Ovary (tissue), 3 donors: ENCODE data around the gene USP47.

Source experiments
- CTCF ChIP-seq, 3 donors: fragments of 450-650 bp in 2 of 3; fragments of 200-600 bp in 1 of 3; IDR thresholded peaks; one replicate each; pipeline versions ENCODE4 v1.5.1 to v1.8.0; 2016 to 2022; ENCODE audit warnings: antibody characterized with exemption in 3 of 3, mild to moderate bottlenecking in 1 of 3
- EP300 ChIP-seq: sonication (generic); formaldehyde crosslinking; IDR thresholded peaks from one replicate; pipeline ENCODE4 v1.6.1; 2017; ENCODE audit warnings: antibody characterized with exemption
- POLR2A ChIP-seq: fragments of 450-650 bp; IDR thresholded peaks from one replicate; pipeline ENCODE4 v1.6.1; 2017; ENCODE audit warnings: antibody characterized with exemption, mild to moderate bottlenecking, moderate library complexity
- donor health status: DM: no; HTN: no; CAD: no.

GRCh38 chr11:11971906-11972547 lies 130.3 kb downstream of the USP47 start:
- TF ChIP-seq CTCF (IDR thresholded peaks at IDR 0.05) (no peak), POLR2A (no peak), EP300 (no peak)
